Stomach (tissue), 4 donors: ENCODE results near the gene ST8SIA1.

Experiments used
- EP300 ChIP-seq: sonication (generic); formaldehyde crosslinking; IDR thresholded peaks from one replicate; pipeline ENCODE4 v1.6.1; 2017; ENCODE audit warnings: antibody characterized with exemption
- POLR2A ChIP-seq, 4 donors: fragments of 450-650 bp; IDR thresholded peaks; one replicate each; pipeline ENCODE4 v1.6.1; 2016; ENCODE audit warnings: antibody characterized with exemption in 4 of 4, control low read depth in 2 of 4, mild to moderate bottlenecking in 1 of 4, moderate library complexity in 1 of 4
- POLR2AphosphoS5 ChIP-seq, 3 donors: sonication (generic); formaldehyde crosslinking; IDR thresholded peaks; one replicate each; pipeline ENCODE4 v1.6.1; 2016; ENCODE audit warnings: antibody characterized with exemption in 3 of 3
- TF ChIP-seq, protein P1 (sequence below), 7 experiments: fragments of 450-650 bp in 4 of 7; fragments of 200-600 bp in 3 of 7; sonication (generic) in 3 of 7; IDR thresholded peaks; one replicate each; pipeline ENCODE4 v1.5.1; 2016 to 2019; ENCODE audit warnings: antibody characterized with exemption in 7 of 7, control low read depth in 2 of 7, mild to moderate bottlenecking in 1 of 7

DNA sequence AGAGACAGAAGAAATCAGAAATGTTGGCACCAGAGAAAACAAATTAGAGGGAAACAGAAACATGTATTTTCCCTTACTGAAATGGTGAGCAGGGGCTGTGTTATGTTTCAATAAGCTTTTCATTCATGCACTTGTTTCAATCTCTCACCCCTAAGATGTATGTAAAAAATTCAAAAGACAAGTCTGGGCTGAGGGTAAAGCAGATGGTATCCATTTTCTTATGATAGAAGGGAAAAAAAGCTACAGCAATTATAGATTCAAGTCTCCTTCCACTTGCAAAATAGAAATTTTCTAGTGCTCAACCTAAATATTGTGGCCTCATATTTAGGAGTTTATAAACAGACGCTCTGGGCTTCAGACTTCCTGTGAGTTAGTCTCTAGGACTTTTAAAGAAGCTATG lies 138.3 kb downstream of the ST8SIA1 start:
- no peak for TF ChIP-seq POLR2A (IDR thresholded peaks at IDR 0.05)
- TF ChIP-seq, protein P1, sequence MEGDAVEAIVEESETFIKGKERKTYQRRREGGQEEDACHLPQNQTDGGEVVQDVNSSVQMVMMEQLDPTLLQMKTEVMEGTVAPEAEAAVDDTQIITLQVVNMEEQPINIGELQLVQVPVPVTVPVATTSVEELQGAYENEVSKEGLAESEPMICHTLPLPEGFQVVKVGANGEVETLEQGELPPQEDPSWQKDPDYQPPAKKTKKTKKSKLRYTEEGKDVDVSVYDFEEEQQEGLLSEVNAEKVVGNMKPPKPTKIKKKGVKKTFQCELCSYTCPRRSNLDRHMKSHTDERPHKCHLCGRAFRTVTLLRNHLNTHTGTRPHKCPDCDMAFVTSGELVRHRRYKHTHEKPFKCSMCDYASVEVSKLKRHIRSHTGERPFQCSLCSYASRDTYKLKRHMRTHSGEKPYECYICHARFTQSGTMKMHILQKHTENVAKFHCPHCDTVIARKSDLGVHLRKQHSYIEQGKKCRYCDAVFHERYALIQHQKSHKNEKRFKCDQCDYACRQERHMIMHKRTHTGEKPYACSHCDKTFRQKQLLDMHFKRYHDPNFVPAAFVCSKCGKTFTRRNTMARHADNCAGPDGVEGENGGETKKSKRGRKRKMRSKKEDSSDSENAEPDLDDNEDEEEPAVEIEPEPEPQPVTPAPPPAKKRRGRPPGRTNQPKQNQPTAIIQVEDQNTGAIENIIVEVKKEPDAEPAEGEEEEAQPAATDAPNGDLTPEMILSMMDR (IDR thresholded peaks at IDR 0.05): no peak
- no peak for TF ChIP-seq POLR2AphosphoS5 (IDR thresholded peaks at IDR 0.05)
- no peak for TF ChIP-seq EP300
